Measurements from ENCODE around the gene FRAT2.

- no peak for TF ChIP-seq POLR2AphosphoS5 (IDR thresholded peaks at IDR 0.05; ENCODE audit: low read depth, low read length)
- TF ChIP-seq POLR2A (IDR thresholded peaks at IDR 0.05; ENCODE audit: low read depth, low read length), result no peak
Observed at GRCh38 chr10:97367126-97367649, 32.7 kb upstream of the FRAT2 start.

Measured in GM12892 (cell line).